WTC11 (cell line): Measurements from ENCODE around the gene PRRT4.

Source experiments
- ELF4 ChIP-seq: sonication (generic); formaldehyde crosslinking; IDR thresholded peaks from 2 replicates; pipeline ENCODE4 v1.8.1; 2022; ENCODE audit warnings: low read depth, mild to moderate bottlenecking, moderate library complexity, missing genetic modification reagents
- JUN ChIP-seq: sonication (generic); formaldehyde crosslinking; IDR thresholded peaks from 2 replicates; pipeline ENCODE4 v1.8.0; 2023; ENCODE audit warnings: mild to moderate bottlenecking, missing genetic modification reagents

DNA sequence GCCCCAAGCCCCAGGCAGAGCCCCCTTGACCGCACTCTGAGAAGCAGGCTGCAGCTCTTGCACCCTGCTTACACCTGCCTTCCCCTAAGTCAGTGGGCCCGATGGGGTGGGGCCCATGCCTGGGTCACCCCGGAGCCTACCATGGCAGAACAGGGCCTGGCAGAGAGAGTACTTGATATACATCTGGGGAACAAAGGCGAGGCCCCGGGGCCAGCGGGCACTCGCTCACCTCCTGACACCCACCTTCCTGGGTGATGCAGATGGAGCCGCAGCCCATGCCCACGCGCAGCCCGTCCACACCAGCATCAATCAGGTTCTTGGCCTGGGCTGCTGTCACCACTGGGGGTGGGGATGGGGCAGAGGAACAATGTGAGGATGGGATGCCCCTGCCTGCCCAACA is 34.9 kb upstream of the PRRT4 start:
- no peak for TF ChIP-seq JUN (CRISPR knock-in tag)
- no peak for TF ChIP-seq ELF4
